ENCODE measurements around the gene TPTE2. TPM values are rescaled to one million over a fixed set of nuclear protein-coding genes. Genes with fewer than 3 reads are reported as not detected.

TPTE2 gene
- total and polyA plus RNA-seq, 3 donors from 2014 or later: 5.1 to 9.9 (median 8.0) TPM

- TF ChIP-seq POLR2A (IDR thresholded peaks at IDR 0.05) (no peak), CTCF (IDR thresholded peaks at IDR 0.05) (no peak)
- intact Hi-C loops (cut with DNase I; ENCODE audit: low total_unique reads): no loop called here
- 71 to 83% methylated on average over 3 of the region's 3 CpGs for WGBS, 2 donors
- Histone ChIP-seq H3K9me3 (no peaks in the 10 kb centered on the region), H3K27me3 (no peaks in the 10 kb centered on the region), H3K4me1 (no peaks in the 10 kb centered on the region), H3K36me3 (ENCODE audit: low read depth, missing control alignments) (no peaks in the 10 kb centered on the region), H3K27ac (no peak overlapping the region), H3K4me3 (no peak overlapping the region)
- no peak for DNase-seq
Measured at GRCh38 chr13:19596086-19596485, 34.8 kb upstream of the TPTE2 start.

- TF ChIP-seq CTCF (IDR thresholded peaks at IDR 0.05) (no peak), POLR2A (IDR thresholded peaks at IDR 0.05) (no peak)
- H3K27ac ChIP-seq: no peak overlapping the region
- no peaks in the 10 kb centered on the region for H3K36me3 ChIP-seq (ENCODE audit: low read depth, missing control alignments)
- WGBS, 2 donors: 85 to 86% methylated on average over 1 of the region's 1 CpG
- intact Hi-C loops (cut with DNase I; ENCODE audit: low total_unique reads): no loop called here
- no peaks in the 10 kb centered on the region for H3K9me3 ChIP-seq
- no peaks in the 10 kb centered on the region for H3K27me3 ChIP-seq
- no peaks in the 10 kb centered on the region for H3K4me1 ChIP-seq
- H3K4me3 ChIP-seq: no peak overlapping the region
- no peak for DNase-seq
Measured at GRCh38 chr13:19592657-19593180, 31.4 kb upstream of the TPTE2 start.

DNA sequence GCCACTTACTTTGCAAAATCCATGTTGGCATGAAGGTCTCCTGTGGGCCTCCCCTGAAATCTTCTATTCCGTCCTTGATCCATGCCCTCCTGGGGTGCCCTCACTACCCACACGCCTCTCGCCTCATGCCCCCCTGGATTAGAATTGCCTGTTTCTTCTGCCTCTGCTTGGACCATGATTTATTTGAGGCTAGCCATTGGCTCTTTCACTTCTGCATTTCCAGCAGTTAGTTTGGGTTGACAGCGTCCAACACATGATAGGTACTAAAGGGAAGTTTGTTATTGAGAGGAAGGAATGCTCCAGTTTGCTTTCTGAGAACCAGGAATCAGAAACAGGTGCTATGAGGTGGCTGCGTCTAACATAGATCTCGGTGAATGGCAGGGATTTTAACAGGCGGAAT is 30.5 kb upstream of the TPTE2 start:
- DNase-seq: no peak
- Histone ChIP-seq H3K4me3 (no peak overlapping the region), H3K4me1 (no peaks in the 10 kb centered on the region), H3K27ac (no peak overlapping the region), H3K36me3 (ENCODE audit: low read depth, missing control alignments) (no peaks in the 10 kb centered on the region), H3K27me3 (no peaks in the 10 kb centered on the region), H3K9me3 (no peaks in the 10 kb centered on the region)
- intact Hi-C loops (cut with DNase I; ENCODE audit: low total_unique reads): no loop called here
- WGBS, 2 donors: 84 to 88% methylated on average over 7 of the region's 7 CpGs
- TF ChIP-seq POLR2A (IDR thresholded peaks at IDR 0.05) (no peak), CTCF (IDR thresholded peaks at IDR 0.05) (no peak)

GRCh38 chr13:19590423-19590822 is 29.1 kb upstream of the TPTE2 start:
- no peaks in the 10 kb centered on the region for H3K9me3 ChIP-seq
- TF ChIP-seq CTCF (IDR thresholded peaks at IDR 0.05): no peak
- TF ChIP-seq POLR2A (IDR thresholded peaks at IDR 0.05): no peak
- H3K36me3 ChIP-seq (ENCODE audit: low read depth, missing control alignments): no peaks in the 10 kb centered on the region
- intact Hi-C loops (cut with DNase I; ENCODE audit: low total_unique reads): no loop called here
- 84 to 88% methylated on average over 5 of the region's 5 CpGs for WGBS, 2 donors
- H3K27ac ChIP-seq: no peak overlapping the region
- no peak overlapping the region for H3K4me3 ChIP-seq
- no peaks in the 10 kb centered on the region for H3K27me3 ChIP-seq
- no peak for DNase-seq
- H3K4me1 ChIP-seq: no peaks in the 10 kb centered on the region

DNA sequence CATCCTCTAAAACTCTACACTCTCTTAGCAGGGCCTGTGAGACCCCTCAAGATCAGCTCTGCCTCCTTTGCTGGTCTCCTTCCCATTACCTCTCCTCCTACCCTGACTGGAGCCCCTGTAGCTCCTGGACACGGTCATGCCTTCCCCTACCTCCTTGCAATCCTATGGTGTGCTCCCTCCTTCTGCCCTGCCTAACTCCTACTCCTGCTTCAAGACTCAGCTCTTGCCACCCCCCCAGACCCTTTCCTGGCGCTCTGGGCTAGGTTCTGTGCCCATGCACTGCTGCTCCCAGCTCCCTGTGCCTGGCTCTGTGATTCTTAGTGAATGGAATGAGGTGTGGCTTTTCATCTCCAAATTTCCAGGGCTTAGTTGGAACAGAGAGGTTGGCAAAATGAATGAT is 28.0 kb upstream of the TPTE2 start:
- Histone ChIP-seq H3K4me1 (no peaks in the 10 kb centered on the region), H3K36me3 (ENCODE audit: low read depth, missing control alignments) (no peaks in the 10 kb centered on the region), H3K4me3 (no peak overlapping the region), H3K9me3 (no peaks in the 10 kb centered on the region), H3K27me3 (no peaks in the 10 kb centered on the region), H3K27ac (no peak overlapping the region)
- no peak for TF ChIP-seq CTCF (IDR thresholded peaks at IDR 0.05)
- no peak for TF ChIP-seq POLR2A (IDR thresholded peaks at IDR 0.05)
- intact Hi-C loops (cut with DNase I; ENCODE audit: low total_unique reads): no loop called here
- 74 to 79% methylated on average over 2 of the region's 2 CpGs for WGBS, 2 donors
- no peak for DNase-seq
